OCI-LY1 (cell line): ENCODE measurements around the gene COX19.

Source experiments
- H2AFZ ChIP-seq: fragments of 200-600 bp; sonication (generic), shearing (Covaris generic); 2 replicates; pipeline ENCODE4 v1.6.0; 2014; ENCODE audit warnings: antibody characterized with exemption, mild to moderate bottlenecking, low read length
- H3F3A ChIP-seq: fragments of 200-600 bp; sonication (generic), shearing (Covaris generic); 2 replicates; pipeline ENCODE4 v1.6.0; 2014; ENCODE audit warnings: mild to moderate bottlenecking, antibody characterized with exemption, low read length, moderate library complexity; ENCODE audit not compliant: insufficient read depth
- H3K27ac ChIP-seq: fragments of 200-600 bp; sonication (generic); 2 replicates; pipeline ENCODE4 v1.5.1; 2014; ENCODE audit warnings: low read length, mixed run types, mild to moderate bottlenecking, low read depth; ENCODE audit not compliant: poor library complexity, severe bottlenecking
- H3K27me3 ChIP-seq: fragments of 200-600 bp; sonication (generic); 2 replicates; pipeline ENCODE4 v1.6.0; 2014; ENCODE audit warnings: antibody characterized with exemption, mild to moderate bottlenecking, low read length, moderate library complexity; ENCODE audit not compliant: insufficient read depth
- H3K36me3 ChIP-seq: fragments of 200-600 bp; sonication (generic); 2 replicates; pipeline ENCODE4 v1.6.1; 2014; ENCODE audit warnings: mild to moderate bottlenecking, antibody characterized with exemption, low read length, moderate library complexity, mixed read lengths; ENCODE audit not compliant: insufficient read depth
- H3K4me1 ChIP-seq: fragments of 200-600 bp; sonication (generic); 2 replicates; pipeline ENCODE4 v1.5.1; 2014; ENCODE audit warnings: mild to moderate bottlenecking, low read length, moderate library complexity; ENCODE audit not compliant: insufficient read depth, severe bottlenecking
- H3K4me2 ChIP-seq: fragments of 200-600 bp; sonication (generic), shearing (Covaris generic); 2 replicates; pipeline ENCODE4 v1.6.1; 2014; ENCODE audit warnings: low read length
- H3K4me3 ChIP-seq: fragments of 200-600 bp; sonication (generic); 2 replicates; pipeline ENCODE4 v1.5.1; 2014; ENCODE audit warnings: low read length, low read depth, mild to moderate bottlenecking, mixed read lengths; ENCODE audit not compliant: poor library complexity, severe bottlenecking
- H3K79me2 ChIP-seq: fragments of 200-600 bp; shearing (Covaris generic); 2 replicates; pipeline ENCODE4 v1.6.1; 2016; ENCODE audit warnings: mixed run types, low read length, mixed read lengths; ENCODE audit not compliant: insufficient read depth
- H3K9ac ChIP-seq: fragments of 200-600 bp; sonication (generic), shearing (Covaris generic); 2 replicates; pipeline ENCODE4 v1.6.1; 2014; ENCODE audit warnings: mild to moderate bottlenecking, low read length, mixed read lengths
- H3K9me2 ChIP-seq: fragments of 200-600 bp; sonication (generic), shearing (Covaris generic); 2 replicates; pipeline ENCODE4 v1.6.1; 2014; ENCODE audit warnings: low read depth, mild to moderate bottlenecking, low read length, mixed read lengths
- H3K9me3 ChIP-seq: fragments of 200-600 bp; shearing (Covaris generic); 2 replicates; pipeline ENCODE4 v1.6.1; 2014; ENCODE audit warnings: low read length, mixed read lengths
- H4K20me1 ChIP-seq: fragments of 200-600 bp; sonication (generic), shearing (Covaris generic); 2 replicates; pipeline ENCODE4 v1.6.0; 2016; ENCODE audit warnings: mild to moderate bottlenecking, low read length; ENCODE audit not compliant: insufficient read depth
- EZH2 ChIP-seq: fragments of 200-600 bp; sonication (generic), shearing (Covaris generic); IDR thresholded peaks from 2 replicates; pipeline ENCODE4 v1.8.0; 2017; ENCODE audit warnings: borderline replicate concordance, mixed run types, mild to moderate bottlenecking, antibody characterized with exemption, low read length, moderate library complexity, mixed read lengths
- TF ChIP-seq, protein P1 (sequence below): fragments of 200-600 bp; sonication (generic), shearing (Covaris generic); IDR thresholded peaks from 2 replicates; pipeline ENCODE4 v1.5.1; 2017; ENCODE audit warnings: mild to moderate bottlenecking, antibody characterized with exemption, low read length, moderate library complexity, mixed read lengths

COX19 gene

DNA sequence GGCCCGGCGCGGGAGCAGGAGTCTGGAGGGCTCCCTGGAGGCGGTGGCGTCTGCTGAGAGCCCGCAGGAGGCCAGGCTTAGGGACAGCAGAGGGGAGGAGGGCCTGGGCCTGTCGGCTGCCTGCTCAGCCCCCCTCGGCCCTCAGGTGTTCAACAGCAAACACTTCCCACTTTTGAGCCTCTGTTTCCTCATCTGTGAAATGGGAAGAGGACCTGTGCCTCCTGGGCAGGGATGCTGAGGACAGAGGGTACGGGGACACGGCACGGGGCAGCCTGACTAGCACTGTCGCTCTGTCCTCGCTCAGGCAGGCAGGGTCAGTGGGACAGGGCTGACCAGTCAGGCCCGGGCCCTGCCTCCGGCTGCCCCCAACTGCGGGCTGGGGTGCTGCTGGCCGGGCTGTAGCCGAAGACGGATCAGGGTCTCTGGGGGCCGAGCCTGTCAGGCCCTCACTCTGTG, 8.3 kb upstream of the COX19 start:
- Histone ChIP-seq H3K4me1 (peaks cover 8% of the 10 kb centered on the region), H3K79me2 (no peaks in the 10 kb centered on the region), H3K9ac (no peak overlapping the region), H3K27me3 (peaks cover 5% of the 10 kb centered on the region; the same call in 1 of the 2 replicates), H3K27ac (no peak overlapping the region), H2AFZ (no peak overlapping the region), H3K9me3 (no peaks in the 10 kb centered on the region), H3K9me2 (no peaks in the 10 kb centered on the region), H3F3A (no peaks in the 10 kb centered on the region), H3K36me3 (no peaks in the 10 kb centered on the region), H4K20me1 (no peaks in the 10 kb centered on the region), H3K4me3 (no peak overlapping the region), H3K4me2 (no peak overlapping the region)
- TF ChIP-seq, protein P1, sequence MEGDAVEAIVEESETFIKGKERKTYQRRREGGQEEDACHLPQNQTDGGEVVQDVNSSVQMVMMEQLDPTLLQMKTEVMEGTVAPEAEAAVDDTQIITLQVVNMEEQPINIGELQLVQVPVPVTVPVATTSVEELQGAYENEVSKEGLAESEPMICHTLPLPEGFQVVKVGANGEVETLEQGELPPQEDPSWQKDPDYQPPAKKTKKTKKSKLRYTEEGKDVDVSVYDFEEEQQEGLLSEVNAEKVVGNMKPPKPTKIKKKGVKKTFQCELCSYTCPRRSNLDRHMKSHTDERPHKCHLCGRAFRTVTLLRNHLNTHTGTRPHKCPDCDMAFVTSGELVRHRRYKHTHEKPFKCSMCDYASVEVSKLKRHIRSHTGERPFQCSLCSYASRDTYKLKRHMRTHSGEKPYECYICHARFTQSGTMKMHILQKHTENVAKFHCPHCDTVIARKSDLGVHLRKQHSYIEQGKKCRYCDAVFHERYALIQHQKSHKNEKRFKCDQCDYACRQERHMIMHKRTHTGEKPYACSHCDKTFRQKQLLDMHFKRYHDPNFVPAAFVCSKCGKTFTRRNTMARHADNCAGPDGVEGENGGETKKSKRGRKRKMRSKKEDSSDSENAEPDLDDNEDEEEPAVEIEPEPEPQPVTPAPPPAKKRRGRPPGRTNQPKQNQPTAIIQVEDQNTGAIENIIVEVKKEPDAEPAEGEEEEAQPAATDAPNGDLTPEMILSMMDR = no peak
- TF ChIP-seq EZH2 = no peak

DNA sequence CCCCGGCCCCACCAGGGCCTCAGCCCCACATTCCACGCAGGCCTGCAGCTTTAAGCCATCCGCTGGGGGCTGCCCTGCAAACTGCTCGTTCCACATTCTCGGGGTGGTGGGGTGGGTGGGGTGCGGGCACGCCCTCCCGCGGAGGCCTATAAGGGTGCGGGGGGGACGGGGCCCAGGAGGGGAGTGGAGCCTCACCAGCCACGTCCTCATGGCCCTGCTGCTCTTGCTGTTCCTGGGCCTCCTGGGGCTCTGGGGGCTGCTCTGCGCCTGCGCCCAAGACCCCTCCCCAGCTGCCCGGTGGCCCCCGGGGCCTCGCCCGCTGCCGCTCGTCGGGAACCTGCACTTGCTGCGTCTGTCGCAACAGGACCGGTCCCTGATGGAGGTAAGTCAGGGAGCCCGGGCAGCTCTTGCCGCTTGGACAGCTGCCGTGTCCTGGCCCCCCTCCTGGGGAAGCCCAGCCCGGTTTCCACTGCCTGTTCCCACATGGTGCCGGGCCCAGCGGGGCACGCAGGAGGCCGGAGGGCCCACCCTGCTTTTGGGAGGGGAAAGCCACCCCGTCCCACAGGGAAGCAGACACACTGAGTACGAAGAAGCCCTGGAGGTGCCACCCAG, 7.8 kb upstream of the COX19 start, which contains the start of gene CYP2W1:
Gene CYP2W1 (plus strand): TSS at position 178 of the 612 bp plus-strand sequence. CDS start 31 bp downstream, at position 209.
- no peaks in the 10 kb centered on the region for H3K9me2 ChIP-seq
- H3K79me2 ChIP-seq = no peaks in the 10 kb centered on the region
- H3F3A ChIP-seq = no peaks in the 10 kb centered on the region
- H3K36me3 ChIP-seq = no peaks in the 10 kb centered on the region
- no peak within 1 kb of the TSS for H2AFZ ChIP-seq
- H3K9me3 ChIP-seq = no peaks in the 10 kb centered on the region
- no peak within 1 kb of the TSS for H3K4me3 ChIP-seq
- H4K20me1 ChIP-seq = no peaks in the 10 kb centered on the region
- H3K27me3 ChIP-seq = peaks cover 7% of the 10 kb centered on the region; the same call in 1 of the 2 replicates
- no peak for TF ChIP-seq EZH2
- TF ChIP-seq, protein P1 = no peak
- H3K4me2 ChIP-seq = no peak within 1 kb of the TSS
- H3K27ac ChIP-seq = no peak within 1 kb of the TSS
- peaks cover 8% of the 10 kb centered on the region for H3K4me1 ChIP-seq
- no peak within 1 kb of the TSS for H3K9ac ChIP-seq

DNA sequence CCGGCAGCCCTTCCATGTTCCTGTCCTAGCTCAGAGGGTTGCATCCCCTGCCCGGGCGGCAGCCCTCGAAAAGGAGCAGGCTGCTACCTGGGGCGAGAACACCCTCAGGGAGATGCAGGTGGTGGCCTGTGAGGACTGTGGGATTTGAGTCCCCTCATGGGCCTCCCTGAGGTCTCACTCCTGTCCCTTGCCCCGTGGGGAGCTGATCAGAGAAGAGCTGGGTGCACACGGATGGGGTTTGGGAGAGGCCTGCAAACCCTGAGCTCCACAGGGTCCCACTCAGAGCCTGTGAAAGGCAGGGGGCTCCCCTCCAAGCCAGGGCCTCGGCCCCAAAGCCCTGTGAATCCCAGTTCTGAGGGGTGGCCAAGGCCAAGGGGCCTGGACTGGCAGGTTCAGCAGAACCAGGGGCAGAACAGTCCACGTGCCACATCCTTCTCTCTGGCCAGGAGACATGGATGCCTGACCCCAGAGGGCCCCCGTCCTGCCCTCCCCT, 7.2 kb upstream of the COX19 start:
- no peak for TF ChIP-seq EZH2
- TF ChIP-seq, protein P1 = no peak
- Histone ChIP-seq H3K9ac (no peak overlapping the region), H3K9me3 (no peaks in the 10 kb centered on the region), H4K20me1 (no peaks in the 10 kb centered on the region), H3K9me2 (no peaks in the 10 kb centered on the region), H3K36me3 (no peaks in the 10 kb centered on the region), H3K4me2 (no peak overlapping the region), H3K4me3 (no peak overlapping the region), H3K27me3 (peaks cover 7% of the 10 kb centered on the region; the same call in 1 of the 2 replicates), H3K4me1 (peaks cover 8% of the 10 kb centered on the region), H3K79me2 (no peaks in the 10 kb centered on the region), H3K27ac (no peak overlapping the region), H2AFZ (no peak overlapping the region), H3F3A (no peaks in the 10 kb centered on the region)
